Skeletal muscle tissue (tissue), 4 donors: Measurements from ENCODE around the gene SUMO4. TPM values are rescaled to one million over a fixed set of nuclear protein-coding genes. Genes with fewer than 3 reads are reported as not detected.

Experiments
- H3K27ac ChIP-seq: one replicate; pipeline ENCODE4 v1.7.0; 2013; ENCODE audit warnings: mild to moderate bottlenecking, low read depth, low read length, inconsistent platforms
- H3K27me3 ChIP-seq, 3 donors: one replicate each; pipeline ENCODE4 v1.7.0; 2013; ENCODE audit warnings: low read length in 3 of 3; ENCODE audit not compliant: control insufficient read depth in 3 of 3, insufficient read depth in 3 of 3
- H3K36me3 ChIP-seq, 3 donors: one replicate each; pipeline ENCODE4 v1.7.0; 2013; ENCODE audit warnings: low read length in 3 of 3; ENCODE audit not compliant: control insufficient read depth in 3 of 3, insufficient read depth in 3 of 3
- H3K4me1 ChIP-seq, 3 donors: one replicate each; pipeline ENCODE4 v1.7.0; 2013; ENCODE audit warnings: low read length in 3 of 3, mild to moderate bottlenecking in 3 of 3; ENCODE audit not compliant: control insufficient read depth in 3 of 3, insufficient read depth in 3 of 3
- H3K4me3 ChIP-seq, 3 donors: one replicate each; pipeline ENCODE4 v1.7.0; 2013; ENCODE audit warnings: low read length in 3 of 3
- H3K9ac ChIP-seq, 3 donors: one replicate each; pipeline ENCODE4 v1.7.0; 2013; ENCODE audit warnings: low read length in 3 of 3, mild to moderate bottlenecking in 3 of 3, moderate library complexity in 2 of 3, low read depth in 1 of 3
- H3K9me3 ChIP-seq, 3 donors: one replicate each; pipeline ENCODE4 v1.7.0; 2013; ENCODE audit warnings: low read length in 3 of 3; ENCODE audit not compliant: control insufficient read depth in 3 of 3
- total RNA-seq: library from RNA; depleted of rRNA; stranded (reverse); fragments of >200 nt; gene quantifications from one replicate; pipeline ENCODE4 v1.2.3, GENCODE V29; 2014
- donor health status: Osteomylitis.

SUMO4 gene
- total RNA-seq = 0.52 TPM

GRCh38 chr6:149400050-149400449 lies at the start of gene SUMO4:
SUMO4 (plus strand) TSS chr6:149400262; CDS start chr6:149400392, 130 bp downstream.
- Histone ChIP-seq H3K4me1 (no peaks in the 10 kb centered on the region), H3K9me3 (no peaks in the 10 kb centered on the region), H3K4me3 (no peak within 1 kb of the TSS), H3K9ac (no peak within 1 kb of the TSS), H3K36me3 (peaks cover 9 to 20% (median 19%) of the 10 kb centered on the region in 3 donors), H3K27ac (no peak within 1 kb of the TSS), H3K27me3 (no peaks in the 10 kb centered on the region)

GRCh38 chr6:149354009-149354408 lies 46.1 kb upstream of the SUMO4 start:
- no peaks in the 10 kb centered on the region for H3K27me3 ChIP-seq
- H3K9ac ChIP-seq = no peak overlapping the region
- no peaks in the 10 kb centered on the region for H3K36me3 ChIP-seq
- no peaks in the 10 kb centered on the region for H3K9me3 ChIP-seq
- H3K27ac ChIP-seq = no peak overlapping the region
- no peak overlapping the region for H3K4me3 ChIP-seq
- H3K4me1 ChIP-seq = peaks cover 0 to 2% (median 0%) of the 10 kb centered on the region in 3 donors

GRCh38 chr6:149356081-149356750 lies 43.8 kb upstream of the SUMO4 start:
- no peak overlapping the region for H3K27ac ChIP-seq
- H3K4me3 ChIP-seq = no peak overlapping the region
- H3K9ac ChIP-seq = no peak overlapping the region
- no peaks in the 10 kb centered on the region for H3K27me3 ChIP-seq
- peaks cover 0 to 2% (median 0%) of the 10 kb centered on the region in 3 donors for H3K4me1 ChIP-seq
- no peaks in the 10 kb centered on the region for H3K9me3 ChIP-seq
- H3K36me3 ChIP-seq = no peaks in the 10 kb centered on the region

- no peak overlapping the region for H3K27ac ChIP-seq
- H3K27me3 ChIP-seq = no peaks in the 10 kb centered on the region
- H3K36me3 ChIP-seq = no peaks in the 10 kb centered on the region
Measured at GRCh38 chr6:149357726-149358538, 42.1 kb upstream of the SUMO4 start.

GRCh38 chr6:149359440-149359839 lies 40.6 kb upstream of the SUMO4 start:
- no peak overlapping the region for H3K4me3 ChIP-seq
- H3K27ac ChIP-seq = no peak overlapping the region
- no peaks in the 10 kb centered on the region for H3K9me3 ChIP-seq
- H3K9ac ChIP-seq = no peak overlapping the region
- H3K36me3 ChIP-seq = no peaks in the 10 kb centered on the region
- no peaks in the 10 kb centered on the region for H3K27me3 ChIP-seq
- peaks cover 0 to 3% (median 0%) of the 10 kb centered on the region in 3 donors for H3K4me1 ChIP-seq

More at GRCh38 chr6:149357726-149358538, 42.1 kb upstream of the SUMO4 start:
- Histone ChIP-seq H3K9ac (no peak overlapping the region), H3K4me1 (peaks cover 0 to 2% (median 0%) of the 10 kb centered on the region in 3 donors), H3K9me3 (no peaks in the 10 kb centered on the region), H3K4me3 (no peak overlapping the region)

GRCh38 chr6:149360536-149360935 lies 39.5 kb upstream of the SUMO4 start:
- no peak overlapping the region for H3K4me3 ChIP-seq
- H3K27ac ChIP-seq = no peak overlapping the region
- H3K9ac ChIP-seq = no peak overlapping the region
- H3K27me3 ChIP-seq = no peaks in the 10 kb centered on the region
- H3K4me1 ChIP-seq = peaks cover 0 to 3% (median 0%) of the 10 kb centered on the region in 3 donors
- no peaks in the 10 kb centered on the region for H3K9me3 ChIP-seq
- H3K36me3 ChIP-seq = no peaks in the 10 kb centered on the region

GRCh38 chr6:149362289-149362688 lies 37.8 kb upstream of the SUMO4 start:
- Histone ChIP-seq H3K4me3 (no peak overlapping the region), H3K36me3 (no peaks in the 10 kb centered on the region), H3K27ac (no peak overlapping the region), H3K27me3 (no peaks in the 10 kb centered on the region), H3K9ac (no peak overlapping the region), H3K4me1 (peaks cover 0 to 4% (median 3%) of the 10 kb centered on the region in 3 donors), H3K9me3 (no peaks in the 10 kb centered on the region)

- H3K27me3 ChIP-seq = no peaks in the 10 kb centered on the region
- no peaks in the 10 kb centered on the region for H3K36me3 ChIP-seq
- no peak overlapping the region for H3K27ac ChIP-seq
- H3K4me3 ChIP-seq = no peak overlapping the region
- no peaks in the 10 kb centered on the region for H3K9me3 ChIP-seq
- peaks cover 0 to 4% (median 3%) of the 10 kb centered on the region in 3 donors for H3K4me1 ChIP-seq
- H3K9ac ChIP-seq = no peak overlapping the region
Measured at GRCh38 chr6:149363154-149363553, 36.9 kb upstream of the SUMO4 start.

- Histone ChIP-seq H3K36me3 (no peaks in the 10 kb centered on the region), H3K9me3 (no peaks in the 10 kb centered on the region), H3K4me3 (no peak overlapping the region), H3K27ac (no peak overlapping the region), H3K4me1 (peaks cover 0 to 4% (median 3%) of the 10 kb centered on the region in 3 donors), H3K9ac (no peak overlapping the region), H3K27me3 (no peaks in the 10 kb centered on the region)
Measured at GRCh38 chr6:149364557-149364956, 35.5 kb upstream of the SUMO4 start.

- Histone ChIP-seq H3K27me3 (no peaks in the 10 kb centered on the region), H3K4me1 (peaks cover 0 to 4% (median 3%) of the 10 kb centered on the region in 3 donors), H3K9me3 (no peaks in the 10 kb centered on the region), H3K27ac (no peak overlapping the region), H3K9ac (no peak overlapping the region), H3K36me3 (peaks cover 0 to 4% (median 0%) of the 10 kb centered on the region in 3 donors), H3K4me3 (no peak overlapping the region)
Measured at GRCh38 chr6:149365197-149365596, 34.9 kb upstream of the SUMO4 start.
